SK-N-SH treated with all-trans-retinoic acid at 6 μM for 48 hours (cell line): ENCODE measurements around the gene PRR7.

ENCODE experiments used
- ATAC-seq: fragments of 200-7000 bp; cut with Tn5 transposase; 3 replicates; pipeline ENCODE4 v1.9.1; 2020; ENCODE audit warnings: mild to moderate bottlenecking, moderate library complexity
- ARNTL ChIP-seq: fragments of 450-650 bp; formaldehyde crosslinking; IDR thresholded peaks from 2 replicates; pipeline ENCODE4 v1.5.0; 2020; ENCODE audit warnings: low read depth, mild to moderate bottlenecking, moderate library complexity, borderline replicate concordance
- BACH2 ChIP-seq: fragments of 250-450 bp; sonication (Bioruptor Pico); IDR thresholded peaks from 2 replicates; pipeline ENCODE4 v1.9.0; 2021; ENCODE audit warnings: mild to moderate bottlenecking, borderline replicate concordance
- CSDC2 ChIP-seq: fragments of 250-450 bp; sonication (Bioruptor Pico); IDR thresholded peaks from 2 replicates; pipeline ENCODE4 v1.5.0; 2020; ENCODE audit warnings: mild to moderate bottlenecking, moderate library complexity
- ESRRG ChIP-seq: fragments of 250-450 bp; sonication (Bioruptor Pico); IDR thresholded peaks from 2 replicates; pipeline ENCODE4 v1.6.1; 2021; ENCODE audit warnings: mild to moderate bottlenecking
- GLIS3 ChIP-seq: fragments of 250-450 bp; sonication (Bioruptor Pico); IDR thresholded peaks from 2 replicates; pipeline ENCODE4 v1.5.0; 2020; ENCODE audit warnings: mild to moderate bottlenecking, moderate library complexity
- ISL1 ChIP-seq: fragments of 250-450 bp; sonication (Bioruptor Pico); IDR thresholded peaks from 2 replicates; pipeline ENCODE4 v2.1.2; 2022; ENCODE audit warnings: mild to moderate bottlenecking, moderate library complexity
- PPARA ChIP-seq: fragments of 250-450 bp; sonication (Bioruptor Pico); IDR thresholded peaks from 2 replicates; pipeline ENCODE4 v1.5.0; 2020; ENCODE audit warnings: mild to moderate bottlenecking, borderline replicate concordance
- RARB ChIP-seq: fragments of 250-450 bp; sonication (Bioruptor Pico); IDR thresholded peaks from 2 replicates; pipeline ENCODE4 v1.8.0; 2021; ENCODE audit warnings: mild to moderate bottlenecking, moderate library complexity
- SNAI2 ChIP-seq: fragments of 250-450 bp; sonication (Bioruptor Pico); IDR thresholded peaks from 2 replicates; pipeline ENCODE4 v1.5.0; 2020; ENCODE audit warnings: mild to moderate bottlenecking, moderate library complexity
- TCF4 ChIP-seq: fragments of 250-450 bp; sonication (Bioruptor Pico); IDR thresholded peaks from 2 replicates; pipeline ENCODE4 v1.8.0; 2021; ENCODE audit warnings: mild to moderate bottlenecking, moderate library complexity, borderline replicate concordance
- ZC3H10 ChIP-seq: fragments of 250-450 bp; sonication (Bioruptor Pico); IDR thresholded peaks from 2 replicates; pipeline ENCODE4 v1.5.1; 2021; ENCODE audit warnings: mild to moderate bottlenecking, moderate library complexity
- ZFP3 ChIP-seq: fragments of 250-450 bp; sonication (Bioruptor Pico); IDR thresholded peaks from 2 replicates; pipeline ENCODE4 v1.5.0; 2020; ENCODE audit warnings: mild to moderate bottlenecking, moderate library complexity
- ZFP30 ChIP-seq: fragments of 450-650 bp; formaldehyde crosslinking; IDR thresholded peaks from 2 replicates; pipeline ENCODE4 v1.5.0; 2022; ENCODE audit warnings: mild to moderate bottlenecking, moderate library complexity
- ZNF565 ChIP-seq: fragments of 450-650 bp; formaldehyde crosslinking; conservative IDR thresholded peaks from 2 replicates; pipeline ENCODE4 v1.5.0; 2020; ENCODE audit warnings: low read depth, mild to moderate bottlenecking, moderate library complexity
- ZNF70 ChIP-seq: fragments of 450-650 bp; formaldehyde crosslinking; IDR thresholded peaks from 2 replicates; pipeline ENCODE4 v1.5.0; 2020; ENCODE audit warnings: mild to moderate bottlenecking, moderate library complexity
- ZNF8 ChIP-seq: fragments of 450-650 bp; formaldehyde crosslinking; IDR thresholded peaks from 2 replicates; pipeline ENCODE4 v1.5.0; 2020; ENCODE audit warnings: mild to moderate bottlenecking, moderate library complexity
- TF ChIP-seq, protein P1 (sequence below): fragments of 250-450 bp; sonication (Bioruptor Pico); IDR thresholded peaks from 2 replicates; pipeline ENCODE4 v1.5.1; 2020; ENCODE audit warnings: low read depth, mild to moderate bottlenecking, moderate library complexity
- TF ChIP-seq, protein P2 (sequence below): fragments of 250-450 bp; sonication (Bioruptor Pico); IDR thresholded peaks from 2 replicates; pipeline ENCODE4 v1.8.0; 2021; ENCODE audit warnings: low read depth, mild to moderate bottlenecking, moderate library complexity, borderline replicate concordance
- TF ChIP-seq, protein P3 (sequence below): fragments of 250-450 bp; sonication (Bioruptor Pico); IDR thresholded peaks from 2 replicates; pipeline ENCODE4 v1.5.1; 2021; ENCODE audit warnings: mild to moderate bottlenecking, moderate library complexity
- TF ChIP-seq, protein P4 (sequence below): fragments of 250-450 bp; sonication (Bioruptor Pico); IDR thresholded peaks from 2 replicates; pipeline ENCODE4 v1.5.0; 2020; ENCODE audit warnings: mild to moderate bottlenecking, moderate library complexity
- TF ChIP-seq, protein P5 (sequence below): fragments of 250-450 bp; sonication (Bioruptor Pico); IDR thresholded peaks from 2 replicates; pipeline ENCODE4 v1.8.0; 2020; ENCODE audit warnings: mild to moderate bottlenecking, moderate library complexity, borderline replicate concordance

The PRR7 gene

DNA sequence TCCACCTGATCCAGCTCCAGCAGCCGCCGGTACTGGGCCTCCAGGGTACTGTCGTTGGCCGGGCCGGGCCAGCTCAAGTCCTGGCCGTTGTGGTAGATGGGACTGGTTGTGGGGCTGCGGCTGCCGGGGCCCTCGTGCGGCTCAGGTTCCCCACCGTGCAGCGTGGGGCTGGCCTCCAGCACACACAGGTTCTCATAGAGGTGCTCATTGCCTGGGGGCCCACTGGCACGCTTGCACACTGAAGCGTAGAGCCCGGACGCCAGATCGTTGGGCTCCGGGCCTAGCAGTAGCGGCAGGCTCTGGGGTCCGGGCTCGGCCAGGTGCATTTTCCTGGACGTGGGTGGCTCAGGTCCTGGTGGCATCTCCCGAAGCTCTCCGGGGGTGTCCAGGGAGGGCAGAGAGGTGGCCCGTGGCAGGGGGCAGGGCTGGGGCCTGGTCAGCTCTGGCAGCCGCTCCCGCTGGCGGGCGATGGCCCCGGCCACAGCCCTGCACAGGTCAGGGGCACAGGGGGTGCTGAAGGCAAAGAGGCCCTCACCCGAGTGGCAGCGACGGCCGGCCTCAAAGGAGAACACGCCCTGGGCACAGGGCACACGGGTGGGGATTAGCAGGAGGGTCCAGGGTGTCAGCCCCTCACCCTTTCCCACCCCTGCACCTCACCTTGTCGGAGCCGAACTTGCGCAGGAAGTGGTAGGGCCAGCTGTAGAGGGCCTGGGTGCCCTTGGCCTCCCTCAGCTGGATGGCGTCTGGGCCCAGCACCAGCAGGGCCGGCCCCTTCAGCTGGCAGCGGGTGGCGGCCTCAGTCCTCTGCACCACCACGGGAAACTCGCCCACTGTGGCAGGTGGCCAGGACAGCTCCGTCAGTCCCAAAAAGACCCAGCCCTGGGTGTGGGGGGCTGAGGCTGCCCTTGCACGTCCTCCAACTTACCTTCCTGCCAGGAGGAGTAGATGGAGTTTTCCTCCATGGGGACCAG, 57.8 kb downstream of the PRR7 start (continued):
- TF ChIP-seq, protein P1, sequence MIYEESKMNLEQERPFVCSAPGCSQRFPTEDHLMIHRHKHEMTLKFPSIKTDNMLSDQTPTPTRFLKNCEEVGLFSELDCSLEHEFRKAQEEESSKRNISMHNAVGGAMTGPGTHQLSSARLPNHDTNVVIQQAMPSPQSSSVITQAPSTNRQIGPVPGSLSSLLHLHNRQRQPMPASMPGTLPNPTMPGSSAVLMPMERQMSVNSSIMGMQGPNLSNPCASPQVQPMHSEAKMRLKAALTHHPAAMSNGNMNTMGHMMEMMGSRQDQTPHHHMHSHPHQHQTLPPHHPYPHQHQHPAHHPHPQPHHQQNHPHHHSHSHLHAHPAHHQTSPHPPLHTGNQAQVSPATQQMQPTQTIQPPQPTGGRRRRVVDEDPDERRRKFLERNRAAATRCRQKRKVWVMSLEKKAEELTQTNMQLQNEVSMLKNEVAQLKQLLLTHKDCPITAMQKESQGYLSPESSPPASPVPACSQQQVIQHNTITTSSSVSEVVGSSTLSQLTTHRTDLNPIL (CRISPR knock-in tag): no peak
- TF ChIP-seq ZNF8 (CRISPR knock-in tag): no peak
- no peak for TF ChIP-seq CSDC2 (CRISPR knock-in tag)
- no peak for TF ChIP-seq GLIS3 (CRISPR knock-in tag)
- TF ChIP-seq, all 23 proteins: peak for 0

GRCh38 chr5:177505075-177505474, 58.5 kb downstream of the PRR7 start:
- TF ChIP-seq ZNF8 (CRISPR knock-in tag) (no peak), BACH2 (CRISPR knock-in tag) (no peak), ISL1 (CRISPR knock-in tag) (no peak), PPARA (CRISPR knock-in tag) (no peak), ZFP30 (no peak), CSDC2 (CRISPR knock-in tag) (no peak), ESRRG (CRISPR knock-in tag) (no peak), ARNTL (CRISPR knock-in tag) (no peak), SNAI2 (no peak), ZFP3 (CRISPR knock-in tag) (no peak), RARB (CRISPR knock-in tag) (no peak), ZNF565 (CRISPR knock-in tag) (no peak), ZNF70 (no peak), ZC3H10 (CRISPR knock-in tag) (no peak), TCF4 (no peak)
- TF ChIP-seq, protein P2, sequence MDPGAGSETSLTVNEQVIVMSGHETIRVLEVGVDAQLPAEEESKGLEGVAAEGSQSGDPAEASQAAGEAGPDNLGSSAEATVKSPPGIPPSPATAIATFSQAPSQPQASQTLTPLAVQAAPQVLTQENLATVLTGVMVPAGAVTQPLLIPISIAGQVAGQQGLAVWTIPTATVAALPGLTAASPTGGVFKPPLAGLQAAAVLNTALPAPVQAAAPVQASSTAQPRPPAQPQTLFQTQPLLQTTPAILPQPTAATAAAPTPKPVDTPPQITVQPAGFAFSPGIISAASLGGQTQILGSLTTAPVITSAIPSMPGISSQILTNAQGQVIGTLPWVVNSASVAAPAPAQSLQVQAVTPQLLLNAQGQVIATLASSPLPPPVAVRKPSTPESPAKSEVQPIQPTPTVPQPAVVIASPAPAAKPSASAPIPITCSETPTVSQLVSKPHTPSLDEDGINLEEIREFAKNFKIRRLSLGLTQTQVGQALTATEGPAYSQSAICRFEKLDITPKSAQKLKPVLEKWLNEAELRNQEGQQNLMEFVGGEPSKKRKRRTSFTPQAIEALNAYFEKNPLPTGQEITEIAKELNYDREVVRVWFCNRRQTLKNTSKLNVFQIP (CRISPR knock-in tag): no peak
- TF ChIP-seq, protein P1 (CRISPR knock-in tag): no peak
- TF ChIP-seq, protein P3, sequence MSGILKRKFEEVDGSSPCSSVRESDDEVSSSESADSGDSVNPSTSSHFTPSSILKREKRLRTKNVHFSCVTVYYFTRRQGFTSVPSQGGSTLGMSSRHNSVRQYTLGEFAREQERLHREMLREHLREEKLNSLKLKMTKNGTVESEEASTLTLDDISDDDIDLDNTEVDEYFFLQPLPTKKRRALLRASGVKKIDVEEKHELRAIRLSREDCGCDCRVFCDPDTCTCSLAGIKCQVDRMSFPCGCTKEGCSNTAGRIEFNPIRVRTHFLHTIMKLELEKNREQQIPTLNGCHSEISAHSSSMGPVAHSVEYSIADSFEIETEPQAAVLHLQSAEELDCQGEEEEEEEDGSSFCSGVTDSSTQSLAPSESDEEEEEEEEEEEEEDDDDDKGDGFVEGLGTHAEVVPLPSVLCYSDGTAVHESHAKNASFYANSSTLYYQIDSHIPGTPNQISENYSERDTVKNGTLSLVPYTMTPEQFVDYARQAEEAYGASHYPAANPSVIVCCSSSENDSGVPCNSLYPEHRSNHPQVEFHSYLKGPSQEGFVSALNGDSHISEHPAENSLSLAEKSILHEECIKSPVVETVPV (CRISPR knock-in tag): no peak
- TF ChIP-seq, protein P4, sequence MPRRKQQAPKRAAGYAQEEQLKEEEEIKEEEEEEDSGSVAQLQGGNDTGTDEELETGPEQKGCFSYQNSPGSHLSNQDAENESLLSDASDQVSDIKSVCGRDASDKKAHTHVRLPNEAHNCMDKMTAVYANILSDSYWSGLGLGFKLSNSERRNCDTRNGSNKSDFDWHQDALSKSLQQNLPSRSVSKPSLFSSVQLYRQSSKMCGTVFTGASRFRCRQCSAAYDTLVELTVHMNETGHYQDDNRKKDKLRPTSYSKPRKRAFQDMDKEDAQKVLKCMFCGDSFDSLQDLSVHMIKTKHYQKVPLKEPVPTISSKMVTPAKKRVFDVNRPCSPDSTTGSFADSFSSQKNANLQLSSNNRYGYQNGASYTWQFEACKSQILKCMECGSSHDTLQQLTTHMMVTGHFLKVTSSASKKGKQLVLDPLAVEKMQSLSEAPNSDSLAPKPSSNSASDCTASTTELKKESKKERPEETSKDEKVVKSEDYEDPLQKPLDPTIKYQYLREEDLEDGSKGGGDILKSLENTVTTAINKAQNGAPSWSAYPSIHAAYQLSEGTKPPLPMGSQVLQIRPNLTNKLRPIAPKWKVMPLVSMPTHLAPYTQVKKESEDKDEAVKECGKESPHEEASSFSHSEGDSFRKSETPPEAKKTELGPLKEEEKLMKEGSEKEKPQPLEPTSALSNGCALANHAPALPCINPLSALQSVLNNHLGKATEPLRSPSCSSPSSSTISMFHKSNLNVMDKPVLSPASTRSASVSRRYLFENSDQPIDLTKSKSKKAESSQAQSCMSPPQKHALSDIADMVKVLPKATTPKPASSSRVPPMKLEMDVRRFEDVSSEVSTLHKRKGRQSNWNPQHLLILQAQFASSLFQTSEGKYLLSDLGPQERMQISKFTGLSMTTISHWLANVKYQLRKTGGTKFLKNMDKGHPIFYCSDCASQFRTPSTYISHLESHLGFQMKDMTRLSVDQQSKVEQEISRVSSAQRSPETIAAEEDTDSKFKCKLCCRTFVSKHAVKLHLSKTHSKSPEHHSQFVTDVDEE (CRISPR knock-in tag): no peak
- TF ChIP-seq, protein P5, sequence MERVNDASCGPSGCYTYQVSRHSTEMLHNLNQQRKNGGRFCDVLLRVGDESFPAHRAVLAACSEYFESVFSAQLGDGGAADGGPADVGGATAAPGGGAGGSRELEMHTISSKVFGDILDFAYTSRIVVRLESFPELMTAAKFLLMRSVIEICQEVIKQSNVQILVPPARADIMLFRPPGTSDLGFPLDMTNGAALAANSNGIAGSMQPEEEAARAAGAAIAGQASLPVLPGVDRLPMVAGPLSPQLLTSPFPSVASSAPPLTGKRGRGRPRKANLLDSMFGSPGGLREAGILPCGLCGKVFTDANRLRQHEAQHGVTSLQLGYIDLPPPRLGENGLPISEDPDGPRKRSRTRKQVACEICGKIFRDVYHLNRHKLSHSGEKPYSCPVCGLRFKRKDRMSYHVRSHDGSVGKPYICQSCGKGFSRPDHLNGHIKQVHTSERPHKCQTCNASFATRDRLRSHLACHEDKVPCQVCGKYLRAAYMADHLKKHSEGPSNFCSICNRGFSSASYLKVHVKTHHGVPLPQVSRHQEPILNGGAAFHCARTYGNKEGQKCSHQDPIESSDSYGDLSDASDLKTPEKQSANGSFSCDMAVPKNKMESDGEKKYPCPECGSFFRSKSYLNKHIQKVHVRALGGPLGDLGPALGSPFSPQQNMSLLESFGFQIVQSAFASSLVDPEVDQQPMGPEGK (CRISPR knock-in tag): no peak
- no peak for ATAC-seq
